Endometrial microvascular endothelial cells (primary cell): ENCODE data around the gene OAS3. TPM values are rescaled to one million over a fixed set of nuclear protein-coding genes. Genes with fewer than 3 reads are reported as not detected.
"Not testable (repeated sequence)": the region's sequence is repeated elsewhere in the genome, so short reads cannot be mapped to it uniquely, and the experiment has no call there.

Experiments
- in situ Hi-C: cut with HindIII; loops from 2 replicates; pipeline ENCODE4 v1.10.0; 2017; ENCODE audit warnings: low sequenced_read_pairs, low pct_unique_long_range_greater_than_20kb; ENCODE audit errors: inconsistent ontology term
- total RNA-seq: library from RNA; depleted of rRNA; stranded (reverse); fragments of >200 nt; gene quantifications from one replicate; pipeline ENCODE4 v1.2.3, GENCODE V29; 2015; ENCODE audit errors: inconsistent ontology term

The OAS3 gene
- total RNA-seq, 1 donor from 2014 or later: 70.8 TPM

DNA sequence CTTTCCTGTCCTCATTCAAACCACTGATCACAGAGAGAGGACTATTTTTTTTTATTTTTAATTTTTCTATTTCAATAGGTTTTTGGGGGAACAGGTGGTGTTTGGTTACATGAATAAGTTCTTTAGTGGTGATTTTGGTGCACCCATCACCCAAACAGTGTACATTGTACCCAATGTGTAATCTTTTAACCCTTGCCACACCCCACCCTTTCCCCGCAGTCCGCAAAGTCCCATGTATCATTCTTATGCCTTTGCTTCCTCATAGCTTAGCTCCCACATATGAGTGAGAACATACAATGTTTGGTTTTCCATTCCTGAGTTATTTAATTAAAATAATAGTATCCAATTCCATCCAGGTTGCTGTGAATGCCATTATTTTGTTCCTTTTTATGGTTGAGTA is 24.4 kb upstream of the OAS3 start:
- in situ Hi-C loops: not testable (repeated sequence)

DNA sequence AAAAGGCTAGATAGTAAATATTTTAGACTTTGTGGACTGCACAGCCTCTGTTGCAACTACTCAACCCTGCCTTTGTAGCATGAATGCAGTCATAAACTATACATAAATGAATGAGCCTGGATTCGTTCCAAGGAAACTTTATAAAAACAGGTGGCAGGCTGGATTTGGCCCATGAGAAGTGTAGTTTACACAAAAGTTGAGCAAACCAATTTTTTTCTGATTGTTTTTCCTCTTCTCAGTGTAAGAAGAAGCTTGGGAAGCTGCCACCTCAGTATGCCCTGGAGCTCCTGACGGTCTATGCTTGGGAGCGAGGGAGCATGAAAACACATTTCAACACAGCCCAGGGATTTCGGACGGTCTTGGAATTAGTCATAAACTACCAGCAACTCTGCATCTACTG is 22.0 kb upstream of the OAS3 start:
- in situ Hi-C loops: no loop called here

GRCh38 chr12:112919121-112919520 is 19.2 kb upstream of the OAS3 start:
- in situ Hi-C loops: no loop called here

GRCh38 chr12:112924986-112925385 is 13.3 kb upstream of the OAS3 start:
- in situ Hi-C loops: no loop called here

- in situ Hi-C loops: not testable (repeated sequence)
These were observed 11.7 kb upstream of the OAS3 start for GRCh38 chr12:112926416-112927033.

GRCh38 chr12:112927475-112927874 is 10.8 kb upstream of the OAS3 start:
- in situ Hi-C loops: no loop called here

DNA sequence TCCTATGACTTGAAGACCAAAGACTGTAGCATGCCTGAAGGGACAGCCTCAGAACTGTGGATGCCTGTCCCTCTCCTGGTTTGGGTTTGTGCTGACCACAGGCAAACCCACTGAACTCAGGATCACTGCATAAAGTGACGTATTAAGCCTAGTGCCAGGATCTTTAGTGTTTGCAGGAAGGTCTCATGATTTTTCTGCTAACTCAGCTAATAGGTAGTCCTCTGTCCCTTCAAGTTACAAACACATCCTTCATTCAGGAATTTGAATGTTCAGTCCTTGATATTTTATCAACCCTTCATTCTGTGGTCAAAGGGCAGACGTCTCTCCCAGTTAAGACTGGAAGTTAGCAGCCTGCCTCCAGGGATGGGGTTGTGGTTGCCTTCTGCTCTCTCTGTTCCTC is 10.3 kb upstream of the OAS3 start:
- in situ Hi-C loops: no loop called here

DNA sequence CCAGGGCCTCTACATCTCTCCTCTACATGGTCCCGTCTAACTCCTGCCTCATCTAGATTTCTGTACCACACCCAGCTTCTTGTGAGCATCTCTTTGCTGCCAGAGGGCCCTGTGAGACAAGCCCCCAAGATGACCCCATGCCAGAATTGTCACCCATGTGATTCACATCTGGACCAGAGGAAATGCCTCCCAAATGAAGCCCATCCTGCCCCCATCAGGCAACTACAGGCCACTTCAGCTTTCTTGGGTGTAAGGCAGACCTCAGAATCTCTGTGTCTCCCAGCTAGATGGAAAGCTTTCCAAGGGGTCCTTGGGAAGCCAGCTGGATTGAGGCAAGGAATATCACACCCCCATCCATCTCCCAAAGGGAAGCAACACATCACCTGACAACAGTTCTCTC is 9.3 kb upstream of the OAS3 start:
- in situ Hi-C loops: no loop called here

DNA sequence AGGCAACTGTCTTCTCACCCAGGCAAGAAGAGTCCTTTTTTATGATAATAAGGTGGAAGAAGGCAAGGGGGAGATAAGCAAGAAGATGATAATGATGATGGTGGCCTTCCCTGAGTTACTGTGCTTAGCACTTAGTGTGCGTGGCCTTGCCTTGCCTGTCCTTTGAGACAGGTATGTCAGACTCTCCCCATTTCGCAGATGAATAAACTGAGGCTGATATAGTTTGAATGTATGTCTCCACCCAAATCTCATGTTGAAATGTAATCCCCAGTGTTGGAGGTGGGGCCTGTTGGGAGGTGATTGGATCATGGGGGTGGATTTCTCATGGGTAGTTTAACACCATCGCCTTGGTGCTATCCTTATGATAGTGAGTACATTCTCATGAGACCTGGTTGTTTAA is 8.6 kb upstream of the OAS3 start:
- in situ Hi-C loops: no loop called here

DNA sequence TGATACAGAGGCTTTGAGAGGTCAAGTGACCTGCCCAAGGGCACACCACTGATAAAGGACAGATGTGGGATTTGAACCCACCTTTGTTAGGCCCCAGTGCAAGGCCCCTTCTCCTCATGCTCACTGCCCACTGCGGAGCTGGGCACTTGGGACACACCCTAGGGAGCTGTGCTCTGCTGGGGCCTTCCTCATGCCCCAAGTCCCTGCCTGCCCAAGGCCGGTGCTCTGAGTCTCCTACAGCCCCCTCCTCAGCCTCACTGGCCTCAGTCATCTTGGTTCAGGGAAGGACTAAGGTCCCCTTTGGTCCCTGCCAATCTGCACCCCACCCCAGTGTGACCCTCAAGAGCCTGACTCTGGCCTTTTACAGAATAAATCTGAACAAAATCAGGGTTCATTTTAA is 7.9 kb upstream of the OAS3 start:
- in situ Hi-C loops: no loop called here

DNA sequence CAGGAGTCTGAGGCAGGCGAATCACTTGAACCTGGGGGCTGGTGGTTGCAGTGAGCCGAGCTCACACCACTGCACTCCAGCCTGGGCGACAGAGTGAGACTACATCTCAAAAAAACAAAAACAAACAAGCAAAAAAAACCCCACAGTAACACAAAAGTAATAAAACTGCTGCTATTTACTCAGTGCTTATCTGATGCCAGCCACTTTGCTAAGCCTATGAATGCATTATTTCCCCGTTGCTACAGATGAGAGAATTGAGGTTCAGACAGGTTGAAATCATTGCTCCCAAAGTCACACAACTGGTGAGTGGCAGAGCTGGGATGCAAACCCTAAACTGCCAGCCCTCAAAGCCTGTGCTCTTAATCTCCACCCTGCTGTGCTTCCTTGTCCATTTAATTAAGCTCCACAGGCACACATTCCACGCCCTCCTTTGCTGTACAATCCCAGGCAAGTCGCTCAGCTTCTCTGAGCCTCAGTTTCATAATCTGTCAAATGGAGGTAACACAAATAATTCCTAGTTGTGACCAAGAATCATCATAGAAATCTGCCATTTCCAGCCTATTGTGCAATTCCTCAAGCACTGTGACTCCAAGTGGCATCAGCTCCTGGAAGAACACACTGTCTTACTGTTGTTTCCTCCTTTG is 5.7 kb upstream of the OAS3 start:
- in situ Hi-C loops: no loop called here

- in situ Hi-C loops: no loop called here
These were observed 5.2 kb upstream of the OAS3 start for GRCh38 chr12:112933129-112933505.

DNA sequence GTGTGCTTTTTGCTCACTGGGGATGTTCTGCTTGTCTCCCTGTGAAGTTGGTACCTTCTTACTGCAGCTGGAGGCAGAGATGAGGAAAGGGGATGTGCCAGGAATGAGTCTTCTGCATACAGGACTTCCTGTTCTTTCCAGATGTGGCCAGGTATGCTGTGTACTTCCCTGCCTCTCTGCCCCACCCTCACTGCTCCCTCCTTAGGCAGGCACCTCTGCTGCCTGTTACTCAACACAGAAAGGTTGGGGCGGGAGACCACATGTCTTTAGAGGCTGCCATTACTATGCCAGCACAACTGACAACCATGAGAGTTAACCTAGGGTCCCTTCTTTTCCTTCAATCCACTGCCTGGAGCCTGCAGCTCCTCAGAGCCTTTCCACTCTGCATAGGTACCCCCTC is 2.0 kb upstream of the OAS3 start:
- in situ Hi-C loops: no loop called here

- in situ Hi-C loops: no loop called here
These were observed 1.3 kb upstream of the OAS3 start for GRCh38 chr12:112936927-112937326.

DNA sequence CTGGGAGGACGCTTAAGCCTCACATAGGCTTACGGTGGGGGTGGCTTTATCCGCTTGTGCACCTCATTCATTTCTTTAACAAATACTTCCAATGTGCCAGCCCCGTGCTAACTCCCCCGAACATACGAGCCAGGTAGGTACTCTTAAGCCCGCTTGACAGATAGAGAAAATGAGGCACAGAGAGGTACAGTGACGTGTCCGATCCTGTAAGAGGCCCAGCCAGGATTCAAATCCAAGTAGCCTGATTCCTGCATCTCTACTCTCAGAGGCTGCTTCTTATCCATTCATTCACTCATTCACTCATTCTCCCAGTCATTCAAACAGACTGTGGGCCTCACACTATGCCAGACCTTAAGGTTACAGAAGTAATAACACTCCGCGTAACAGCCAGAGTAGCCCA is 477 bp downstream of the OAS3 start:
- in situ Hi-C loops: no loop called here

- in situ Hi-C loops: no loop called here
These were observed 1.6 kb downstream of the OAS3 start for GRCh38 chr12:112939761-112940381.

GRCh38 chr12:112941528-112942335 is 3.5 kb downstream of the OAS3 start:
- in situ Hi-C loops: no loop called here

- in situ Hi-C loops: no loop called here
These were observed 4.3 kb downstream of the OAS3 start for GRCh38 chr12:112942572-112942971.

DNA sequence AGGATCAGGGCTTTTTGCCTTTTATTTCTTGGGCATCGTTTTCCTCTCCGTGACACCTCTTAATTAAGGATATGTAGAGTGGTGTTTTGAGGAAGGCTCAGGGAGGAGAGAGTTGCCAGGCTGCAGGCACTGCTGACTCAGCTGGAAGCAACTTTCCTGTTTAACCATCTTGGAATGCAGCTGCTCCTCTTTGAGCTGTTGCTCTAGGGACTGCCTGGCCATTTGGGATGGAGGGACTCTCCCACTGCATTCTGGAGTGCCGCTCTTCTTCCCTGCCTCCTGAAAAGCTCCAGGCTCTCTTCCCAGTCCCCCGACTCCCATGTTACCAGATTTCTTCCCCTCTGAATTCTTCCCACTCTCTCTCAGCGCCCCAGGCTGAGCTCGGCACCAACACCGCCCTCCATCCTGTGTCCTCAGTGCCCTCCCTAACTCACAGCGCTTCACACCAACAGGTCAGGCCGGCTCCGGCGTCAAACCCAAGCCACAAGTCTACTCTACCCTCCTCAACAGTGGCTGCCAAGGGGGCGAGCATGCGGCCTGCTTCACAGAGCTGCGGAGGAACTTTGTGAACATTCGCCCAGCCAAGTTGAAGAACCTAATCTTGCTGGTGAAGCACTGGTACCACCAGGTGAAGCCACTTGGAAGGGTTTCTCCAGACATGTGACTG is 5.9 kb downstream of the OAS3 start:
- in situ Hi-C loops: no loop called here
